Cardiac fibroblast (primary cell): ENCODE measurements around the gene CHST11.

ENCODE experiments used
- DNase-seq, 2 donors: peaks; one replicate each; pipeline versions ENCODE4 v3.0.0 to v3.0.0-alpha.2; 2010; ENCODE audit warnings: low read depth in 2 of 2
- H3K4me3 ChIP-seq, 2 donors: replicated peaks in 1 of 2; 1 replicate in 1 of 2; 2 replicates in 1 of 2; pipeline ENCODE4 v1.5.1; 2011; ENCODE audit warnings: low read depth in 2 of 2, low read length in 2 of 2, mild to moderate bottlenecking in 2 of 2, moderate library complexity in 1 of 2
- TF ChIP-seq, protein P1 (sequence below): IDR thresholded peaks from one replicate; pipeline ENCODE4 v1.5.1; 2011; ENCODE audit warnings: low read depth, mild to moderate bottlenecking, low read length, inconsistent platforms

Gene CHST11

DNA sequence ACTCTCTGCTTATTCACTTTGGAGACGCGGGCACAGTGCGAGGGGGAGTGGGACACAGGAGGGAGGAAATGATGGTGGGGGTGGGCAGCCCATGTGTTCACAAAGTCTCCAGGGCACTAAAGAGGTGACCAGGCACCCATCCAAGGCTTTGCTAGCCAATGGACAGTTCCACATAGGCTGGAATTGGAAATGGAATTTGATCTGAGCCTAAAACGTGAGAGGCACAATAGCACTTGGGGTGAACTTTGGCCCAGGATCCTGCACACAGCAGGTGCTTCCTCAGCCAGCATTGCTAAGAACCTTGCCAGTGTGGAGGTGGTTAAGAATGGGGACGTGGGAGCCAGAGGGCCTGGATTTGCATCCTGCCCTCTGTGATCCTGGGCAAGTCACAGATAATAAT is 193.8 kb downstream of the CHST11 start:
- TF ChIP-seq, protein P1, sequence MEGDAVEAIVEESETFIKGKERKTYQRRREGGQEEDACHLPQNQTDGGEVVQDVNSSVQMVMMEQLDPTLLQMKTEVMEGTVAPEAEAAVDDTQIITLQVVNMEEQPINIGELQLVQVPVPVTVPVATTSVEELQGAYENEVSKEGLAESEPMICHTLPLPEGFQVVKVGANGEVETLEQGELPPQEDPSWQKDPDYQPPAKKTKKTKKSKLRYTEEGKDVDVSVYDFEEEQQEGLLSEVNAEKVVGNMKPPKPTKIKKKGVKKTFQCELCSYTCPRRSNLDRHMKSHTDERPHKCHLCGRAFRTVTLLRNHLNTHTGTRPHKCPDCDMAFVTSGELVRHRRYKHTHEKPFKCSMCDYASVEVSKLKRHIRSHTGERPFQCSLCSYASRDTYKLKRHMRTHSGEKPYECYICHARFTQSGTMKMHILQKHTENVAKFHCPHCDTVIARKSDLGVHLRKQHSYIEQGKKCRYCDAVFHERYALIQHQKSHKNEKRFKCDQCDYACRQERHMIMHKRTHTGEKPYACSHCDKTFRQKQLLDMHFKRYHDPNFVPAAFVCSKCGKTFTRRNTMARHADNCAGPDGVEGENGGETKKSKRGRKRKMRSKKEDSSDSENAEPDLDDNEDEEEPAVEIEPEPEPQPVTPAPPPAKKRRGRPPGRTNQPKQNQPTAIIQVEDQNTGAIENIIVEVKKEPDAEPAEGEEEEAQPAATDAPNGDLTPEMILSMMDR: no peak
- H3K4me3 ChIP-seq: no peak overlapping the region
- no peak for DNase-seq

DNA sequence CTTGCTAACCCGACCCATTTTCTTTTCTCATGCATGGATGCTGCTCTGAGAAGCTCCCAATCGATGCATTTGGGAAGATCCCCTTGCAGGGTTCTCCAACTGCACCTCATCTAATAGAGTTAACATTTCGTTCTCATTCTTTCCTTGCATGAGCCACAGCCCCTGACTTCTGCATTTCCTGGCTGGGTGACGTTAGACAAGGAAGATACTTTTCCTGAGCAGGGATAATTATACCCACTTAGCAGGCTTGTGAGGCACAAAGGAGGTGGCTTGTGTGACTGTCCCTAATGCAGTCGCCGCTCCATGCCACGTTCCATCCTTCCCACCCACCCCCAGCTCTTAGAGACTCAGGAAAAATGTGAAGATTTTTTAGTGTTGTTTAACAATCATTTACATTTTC is 195.1 kb downstream of the CHST11 start:
- DNase-seq: no peak
- no peak overlapping the region for H3K4me3 ChIP-seq
- TF ChIP-seq, protein P1: no peak

DNA sequence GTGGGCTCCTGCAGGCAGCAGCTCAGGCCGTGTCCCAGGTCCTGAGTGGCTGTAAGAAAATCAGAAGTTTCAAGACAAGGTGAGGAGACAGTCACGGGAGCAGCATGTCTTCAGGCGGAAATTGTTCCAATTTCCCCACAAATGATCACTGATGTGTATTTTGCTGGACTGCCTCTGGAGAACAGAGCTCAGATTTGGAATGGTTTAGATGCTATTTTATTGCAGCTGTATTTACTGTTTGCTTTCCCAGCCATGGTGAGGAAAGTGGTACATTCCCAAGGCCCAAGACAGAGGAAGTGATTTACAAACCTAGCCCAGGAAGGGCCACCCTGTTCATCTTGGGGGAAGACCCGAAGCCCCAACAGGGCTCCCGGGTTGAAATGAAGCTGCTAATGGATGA is 195.6 kb downstream of the CHST11 start:
- no peak overlapping the region for H3K4me3 ChIP-seq
- DNase-seq: no peak
- TF ChIP-seq, protein P1: no peak

DNA sequence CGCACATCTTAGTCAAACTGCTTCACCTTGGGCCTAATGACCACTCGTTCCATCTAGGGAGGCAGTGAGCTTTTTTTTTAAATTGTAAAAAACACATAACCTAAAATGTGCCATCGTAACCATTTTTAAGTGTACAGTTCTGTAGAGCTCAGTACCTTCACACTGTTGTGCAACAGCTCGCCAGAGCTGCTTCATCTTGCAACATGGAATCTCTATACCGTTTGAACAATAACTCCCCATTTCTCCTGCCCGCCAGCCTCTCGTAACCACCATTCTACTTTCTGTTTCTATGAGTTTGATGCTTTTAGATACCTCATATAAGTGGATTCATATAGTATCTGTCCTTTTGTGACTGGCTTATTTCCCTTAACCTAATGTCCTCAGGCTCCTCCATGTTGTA is 196.2 kb downstream of the CHST11 start:
- no peak overlapping the region for H3K4me3 ChIP-seq
- DNase-seq: no peak
- TF ChIP-seq, protein P1: no peak

DNA sequence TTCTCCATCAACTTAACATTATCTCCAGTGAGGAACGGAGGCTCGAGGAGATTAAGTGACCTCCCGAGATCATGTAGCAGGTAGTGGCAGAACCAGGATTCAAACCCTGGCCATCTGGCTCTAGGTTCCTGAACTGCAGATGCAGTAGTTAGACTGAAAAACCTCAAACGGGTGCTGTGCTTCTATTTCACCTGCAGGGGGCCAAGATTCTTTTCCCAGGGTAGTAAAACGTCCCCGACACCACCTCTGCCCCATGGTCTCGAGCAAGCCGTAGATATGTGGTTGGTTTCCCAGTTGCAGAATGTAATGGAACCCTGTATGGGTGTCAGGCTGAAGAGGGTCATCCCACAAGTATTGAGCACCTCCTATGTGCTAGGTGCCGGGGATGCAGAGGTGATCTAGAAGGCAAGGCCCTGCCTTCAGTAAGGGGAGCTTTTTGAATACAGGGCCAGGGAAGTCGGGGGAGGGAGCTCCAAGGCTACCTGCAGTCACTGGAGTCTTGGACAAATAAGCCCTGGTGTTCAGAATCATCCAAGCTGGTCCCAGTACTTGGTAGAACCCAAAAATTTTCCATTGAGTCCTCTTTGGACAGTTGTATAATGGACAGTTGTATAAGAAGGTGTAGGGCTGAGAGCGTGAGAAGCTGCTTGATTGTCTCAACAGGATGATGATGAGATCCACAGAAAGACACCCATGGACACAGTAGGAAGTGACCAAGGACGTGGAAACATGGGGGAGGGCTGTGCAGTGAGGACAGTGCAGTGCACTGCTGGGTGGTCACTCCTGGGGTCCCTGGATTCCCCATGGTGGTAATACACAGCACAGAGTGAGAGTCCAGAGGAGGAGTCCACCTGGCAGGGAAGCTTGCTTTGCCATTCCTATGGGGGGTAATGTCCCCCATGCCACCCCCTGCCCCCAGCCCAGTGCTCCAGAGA is 197.2 kb downstream of the CHST11 start:
- no peak for DNase-seq
- TF ChIP-seq, protein P1: peak; percentile 41
- no peak overlapping the region for H3K4me3 ChIP-seq

DNA sequence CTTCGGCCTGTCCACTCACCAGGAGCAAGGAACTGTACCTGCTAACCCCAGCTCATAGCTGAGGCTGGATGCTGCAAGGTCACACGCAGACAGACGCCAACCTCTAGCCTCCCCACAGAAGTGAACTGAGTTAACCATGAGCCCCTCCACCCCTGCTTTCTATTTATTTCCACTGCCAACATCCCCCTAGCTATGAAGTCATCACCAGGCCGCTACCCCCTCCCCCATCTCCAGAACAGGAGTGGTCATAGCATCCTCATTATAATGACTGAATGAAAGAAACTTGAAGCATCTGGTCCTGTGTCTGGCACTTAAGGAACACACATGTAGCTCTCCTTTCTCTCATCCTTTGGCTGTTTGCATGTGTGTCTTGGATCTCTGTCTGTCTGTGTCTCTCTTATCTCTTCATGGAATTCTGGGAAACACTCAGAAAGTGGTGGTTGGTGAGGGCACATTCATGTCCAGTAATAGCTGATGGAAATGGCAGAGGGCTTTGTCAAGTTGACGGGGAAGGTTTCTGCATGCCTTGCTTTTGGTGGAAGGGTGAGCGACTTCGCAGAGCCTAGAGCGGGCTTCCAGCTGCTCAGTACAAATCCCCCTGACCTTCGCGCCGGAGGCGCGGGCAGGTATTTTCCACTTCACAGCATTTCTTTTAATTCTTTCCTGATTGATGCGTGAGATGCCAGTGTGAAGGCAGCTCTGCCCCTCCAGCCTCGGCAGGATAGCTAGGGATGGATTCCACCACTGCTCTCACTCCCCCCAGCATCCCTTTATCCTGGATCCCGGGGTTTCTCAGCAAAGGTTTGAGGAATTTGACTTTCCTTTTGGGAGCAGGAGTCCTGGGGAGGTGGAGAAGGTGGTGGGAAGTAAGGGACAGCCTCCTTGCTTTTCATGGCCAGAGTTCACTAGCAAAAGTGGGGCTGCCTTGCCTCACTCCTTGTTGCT is 198.2 kb downstream of the CHST11 start:
- TF ChIP-seq, protein P1: no peak
- H3K4me3 ChIP-seq: no peak overlapping the region
- DNase-seq: no peak
